ENCODE measurements around the gene TMEM132C.

The TMEM132C gene

DNA sequence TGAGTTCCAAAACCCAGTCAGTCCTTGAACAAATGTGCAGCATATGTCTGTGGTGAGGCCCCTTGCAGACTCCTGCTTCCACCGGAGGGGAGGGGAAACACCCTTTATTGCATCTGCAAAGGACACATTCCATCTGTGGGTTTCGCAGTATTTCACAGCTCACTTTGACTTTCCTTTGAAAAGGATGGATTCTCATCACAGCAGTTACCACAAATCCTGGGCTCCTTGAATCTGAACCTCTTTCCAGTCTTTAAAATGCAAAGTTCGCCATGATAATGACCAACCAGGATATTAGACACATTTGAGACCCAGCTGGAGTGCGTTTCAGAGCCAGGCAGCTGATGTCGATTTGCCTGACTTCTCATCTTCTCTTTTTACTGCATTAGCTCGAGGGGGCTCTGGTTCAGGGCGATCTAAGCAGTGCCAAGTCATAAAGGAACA is 314.4 kb downstream of the TMEM132C start:
- no peak overlapping the region for H3K4me3 ChIP-seq (replicated peaks in 1 of 2; ENCODE audit: low read depth in 2 of 2, low read length in 2 of 2)
- TF ChIP-seq, protein P1, sequence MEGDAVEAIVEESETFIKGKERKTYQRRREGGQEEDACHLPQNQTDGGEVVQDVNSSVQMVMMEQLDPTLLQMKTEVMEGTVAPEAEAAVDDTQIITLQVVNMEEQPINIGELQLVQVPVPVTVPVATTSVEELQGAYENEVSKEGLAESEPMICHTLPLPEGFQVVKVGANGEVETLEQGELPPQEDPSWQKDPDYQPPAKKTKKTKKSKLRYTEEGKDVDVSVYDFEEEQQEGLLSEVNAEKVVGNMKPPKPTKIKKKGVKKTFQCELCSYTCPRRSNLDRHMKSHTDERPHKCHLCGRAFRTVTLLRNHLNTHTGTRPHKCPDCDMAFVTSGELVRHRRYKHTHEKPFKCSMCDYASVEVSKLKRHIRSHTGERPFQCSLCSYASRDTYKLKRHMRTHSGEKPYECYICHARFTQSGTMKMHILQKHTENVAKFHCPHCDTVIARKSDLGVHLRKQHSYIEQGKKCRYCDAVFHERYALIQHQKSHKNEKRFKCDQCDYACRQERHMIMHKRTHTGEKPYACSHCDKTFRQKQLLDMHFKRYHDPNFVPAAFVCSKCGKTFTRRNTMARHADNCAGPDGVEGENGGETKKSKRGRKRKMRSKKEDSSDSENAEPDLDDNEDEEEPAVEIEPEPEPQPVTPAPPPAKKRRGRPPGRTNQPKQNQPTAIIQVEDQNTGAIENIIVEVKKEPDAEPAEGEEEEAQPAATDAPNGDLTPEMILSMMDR (IDR thresholded peaks at IDR 0.05; ENCODE audit: low read depth, low read length) = no peak

DNA sequence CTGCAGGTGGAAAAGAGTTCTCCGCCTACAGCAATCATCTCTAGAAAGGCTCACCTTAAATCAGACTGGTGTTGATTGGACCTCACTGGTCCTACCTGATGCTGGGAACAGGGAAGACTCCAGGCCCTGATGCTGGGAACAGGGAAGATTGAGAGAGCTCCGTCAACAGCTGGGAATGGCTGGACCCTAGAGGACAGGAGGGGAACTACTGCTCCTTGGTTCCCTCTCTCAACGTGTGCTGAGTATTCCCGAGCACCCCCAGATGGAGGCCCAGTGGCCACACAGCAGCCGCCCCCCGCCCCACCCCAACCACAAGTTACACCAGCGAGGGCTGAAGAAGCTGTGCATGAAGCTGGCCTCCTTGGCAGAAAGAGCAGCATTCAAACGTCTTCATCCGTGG is 316.5 kb downstream of the TMEM132C start:
- no peak overlapping the region for H3K4me3 ChIP-seq (replicated peaks in 1 of 2; ENCODE audit: low read depth in 2 of 2, low read length in 2 of 2)
- TF ChIP-seq, protein P1 (IDR thresholded peaks at IDR 0.05; ENCODE audit: low read depth, low read length) = no peak
- DNase-seq (ENCODE audit: low read depth in 2 of 2) = no peak

More for the DNA sequence above, 314.4 kb downstream of the TMEM132C start:
- no peak for DNase-seq (ENCODE audit: low read depth in 2 of 2)

DNA sequence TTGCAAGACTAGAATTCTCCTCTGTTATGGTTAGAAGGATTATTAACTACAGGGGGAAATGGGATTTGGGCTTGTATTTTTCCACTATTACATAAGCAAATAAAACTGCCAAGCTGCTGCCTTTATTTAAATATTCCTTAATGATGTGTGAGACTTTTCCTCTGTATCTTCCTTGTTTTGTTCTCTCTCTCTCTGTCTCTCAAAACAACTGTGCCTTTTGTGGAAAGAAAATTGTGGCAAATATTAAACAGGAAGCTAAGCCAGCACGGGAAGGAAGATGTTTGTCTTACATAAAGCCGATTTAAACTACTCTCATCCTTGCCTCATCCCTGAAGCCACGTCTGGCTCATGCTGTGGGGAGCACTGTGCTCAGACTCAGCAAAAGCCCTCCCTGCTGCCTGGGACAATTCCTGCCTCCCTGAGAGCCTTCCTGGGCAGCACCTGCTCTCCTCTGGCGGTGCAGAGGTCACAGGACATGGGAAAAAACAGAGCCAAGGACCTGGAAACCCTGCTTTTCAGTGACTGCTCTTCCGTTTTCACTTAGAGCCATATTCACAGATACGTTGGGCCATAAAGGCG is 319.6 kb downstream of the TMEM132C start:
- H3K4me3 ChIP-seq (replicated peaks in 1 of 2; ENCODE audit: low read depth in 2 of 2, low read length in 2 of 2) = no peak overlapping the region
- no peak for DNase-seq (ENCODE audit: low read depth in 2 of 2)
- TF ChIP-seq, protein P1 (IDR thresholded peaks at IDR 0.05; ENCODE audit: low read depth, low read length) = no peak

DNA sequence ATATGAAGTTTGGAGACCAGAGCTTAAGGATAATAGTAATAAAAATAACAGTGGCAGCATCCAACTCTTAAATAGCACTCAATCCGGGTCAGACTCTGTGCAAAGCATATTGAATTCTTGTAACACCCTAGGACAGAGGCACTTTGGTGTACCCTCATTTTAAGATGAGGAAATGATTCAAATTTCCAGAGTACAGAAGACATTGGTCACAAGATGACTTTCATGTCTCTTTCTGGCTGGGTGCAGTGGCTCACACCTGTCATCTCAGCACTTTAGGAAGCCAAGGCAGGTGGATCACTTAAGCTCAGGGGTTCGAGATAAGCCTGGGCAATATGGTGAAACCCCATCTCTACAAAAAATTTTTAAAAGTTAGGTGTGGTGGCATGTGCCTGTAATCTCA is 320.9 kb downstream of the TMEM132C start:
- TF ChIP-seq, protein P1 (IDR thresholded peaks at IDR 0.05; ENCODE audit: low read depth, low read length) = no peak
- no peak overlapping the region for H3K4me3 ChIP-seq (replicated peaks in 1 of 2; ENCODE audit: low read depth in 2 of 2, low read length in 2 of 2)
- DNase-seq (ENCODE audit: low read depth in 2 of 2) = no peak

DNA sequence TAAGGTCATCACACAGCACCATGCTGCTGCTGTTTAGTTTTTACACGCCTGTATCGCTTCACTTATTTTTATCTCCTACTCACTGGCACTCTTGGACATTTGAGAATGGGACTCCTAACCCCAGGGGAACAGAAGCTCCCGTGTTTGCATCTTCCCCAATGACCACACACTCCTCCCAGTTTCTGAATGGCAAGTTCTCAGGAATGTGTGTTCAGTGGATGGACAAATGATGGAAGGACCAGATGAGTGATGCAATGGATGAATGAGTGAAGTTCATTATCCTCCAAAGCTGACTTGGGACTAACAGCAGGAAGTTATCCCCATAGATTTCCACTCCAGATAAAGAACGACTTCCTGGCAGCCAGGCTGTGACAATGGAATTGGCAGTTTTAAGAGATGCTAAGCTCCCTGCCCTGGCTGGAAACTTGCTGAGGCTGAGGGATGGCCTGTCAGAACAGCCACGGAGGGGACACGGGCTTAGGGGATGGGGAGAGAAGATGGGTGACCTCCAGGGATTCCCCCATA is 325.3 kb downstream of the TMEM132C start:
- H3K4me3 ChIP-seq (replicated peaks in 1 of 2; ENCODE audit: low read depth in 2 of 2, low read length in 2 of 2) = no peak overlapping the region
- DNase-seq (ENCODE audit: low read depth in 2 of 2) = no peak
- TF ChIP-seq, protein P1 (IDR thresholded peaks at IDR 0.05; ENCODE audit: low read depth, low read length) = no peak

DNA sequence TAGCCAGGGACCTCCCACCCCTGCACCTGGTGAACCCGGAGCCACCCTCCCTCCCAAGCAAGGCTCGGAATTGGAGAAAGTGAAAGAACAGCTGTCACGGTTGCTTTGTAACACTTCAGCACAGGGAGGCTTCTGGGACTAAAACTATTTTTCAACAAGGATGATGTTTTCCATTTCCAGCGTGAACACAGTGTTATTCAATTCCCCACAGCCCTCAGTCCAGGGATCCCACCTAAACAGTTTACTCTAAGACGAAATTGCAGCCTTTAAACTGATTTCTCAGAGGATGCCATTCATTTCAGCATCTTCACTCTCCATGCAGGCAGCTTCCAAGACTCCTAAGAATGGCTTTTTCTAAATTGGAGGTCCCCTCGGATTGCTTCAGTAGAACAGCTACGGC is 327.6 kb downstream of the TMEM132C start:
- H3K4me3 ChIP-seq (replicated peaks in 1 of 2; ENCODE audit: low read depth in 2 of 2, low read length in 2 of 2) = no peak overlapping the region
- DNase-seq (ENCODE audit: low read depth in 2 of 2) = no peak
- TF ChIP-seq, protein P1 (IDR thresholded peaks at IDR 0.05; ENCODE audit: low read depth, low read length) = no peak

DNA sequence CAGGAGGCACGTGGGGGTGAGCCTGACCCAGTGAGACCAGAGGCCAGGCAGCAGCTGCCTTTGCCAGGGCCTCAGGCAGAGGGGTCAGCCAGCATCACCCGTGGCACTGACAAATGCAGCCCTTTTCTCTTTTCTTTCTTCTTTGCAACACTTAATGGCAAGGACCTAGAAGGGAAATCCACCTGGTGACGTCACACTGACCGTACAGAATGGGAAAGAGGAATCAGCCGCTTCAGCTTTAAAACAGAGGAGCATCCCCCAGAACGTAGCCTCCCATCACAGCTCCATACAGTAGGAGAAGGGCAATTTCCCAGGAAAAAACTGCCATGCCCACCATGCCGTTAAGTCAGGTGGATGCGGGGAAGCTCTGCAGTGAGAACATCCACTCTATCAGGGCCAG is 328.6 kb downstream of the TMEM132C start:
- no peak overlapping the region for H3K4me3 ChIP-seq (replicated peaks in 1 of 2; ENCODE audit: low read depth in 2 of 2, low read length in 2 of 2)
- TF ChIP-seq, protein P1 (IDR thresholded peaks at IDR 0.05; ENCODE audit: low read depth, low read length) = no peak
- DNase-seq (ENCODE audit: low read depth in 2 of 2) = no peak

Measured in cardiac fibroblast (primary cell).